Large intestine (tissue), 3 donors: ENCODE measurements around the gene BCL2L2. TPM values are rescaled to one million over a fixed set of nuclear protein-coding genes. Genes with fewer than 3 reads are reported as not detected.
A peak's percentile ranks its signal among the peaks of the same experiment; 100 is the strongest.

ENCODE experiments used
- DNase-seq, 2 donors: peaks; one replicate each; pipeline versions ENCODE4 v3.0.0 to v3.0.0-alpha.2; 2013
- H3K27ac ChIP-seq: one replicate; pipeline ENCODE4 v1.5.1; 2013; ENCODE audit warnings: low read length
- H3K27me3 ChIP-seq: 2 replicates; pipeline ENCODE4 v1.6.1; 2013; ENCODE audit warnings: low read length; ENCODE audit not compliant: control insufficient read depth, insufficient read depth
- H3K36me3 ChIP-seq: 2 replicates; pipeline ENCODE4 v1.6.1; 2013; ENCODE audit warnings: low read length; ENCODE audit not compliant: control insufficient read depth, insufficient read depth
- H3K4me1 ChIP-seq: one replicate; pipeline ENCODE4 v1.6.1; 2013; ENCODE audit warnings: low read length; ENCODE audit not compliant: control insufficient read depth, insufficient read depth
- H3K4me3 ChIP-seq: one replicate; pipeline ENCODE4 v1.5.1; 2013; ENCODE audit warnings: low read length
- H3K9me3 ChIP-seq: one replicate; pipeline ENCODE4 v1.6.1; 2013; ENCODE audit warnings: mild to moderate bottlenecking, low read depth, low read length, moderate library complexity; ENCODE audit not compliant: control insufficient read depth
- WGBS: methylation state at CpG from one replicate; pipeline ENCODE4 v1.1.5; 2013; ENCODE audit warnings: low lambda C conversion rate; ENCODE audit not compliant: insufficient coverage; 5-methylcytosine and 5-hydroxymethylcytosine counted together
- polyA plus RNA-seq: library from polyadenylated mRNA; unstranded; fragments of 120-200 nt; gene quantifications from one replicate; pipeline ENCODE4 v1.2.1, GENCODE V29; 2013

Gene BCL2L2
- polyA plus RNA-seq, 1 donor = 53.8 TPM

GRCh38 chr14:23356662-23357061 is 50.0 kb downstream of the BCL2L2 start:
- no CpG with 5 or more reads among the region's 4 CpGs for WGBS
- Histone ChIP-seq H3K9me3 (no peaks in the 10 kb centered on the region), H3K4me1 (peaks cover 6% of the 10 kb centered on the region), H3K27ac (no peak overlapping the region), H3K4me3 (no peak overlapping the region), H3K36me3 (peaks cover 14% of the 10 kb centered on the region), H3K27me3 (peaks cover 15% of the 10 kb centered on the region)
- DNase-seq = no peak

GRCh38 chr14:23357261-23357660 is 50.6 kb downstream of the BCL2L2 start:
- H3K36me3 ChIP-seq = peaks cover 14% of the 10 kb centered on the region
- peaks cover 11% of the 10 kb centered on the region for H3K27me3 ChIP-seq
- DNase-seq = no peak
- peaks cover 6% of the 10 kb centered on the region for H3K4me1 ChIP-seq
- no peak overlapping the region for H3K27ac ChIP-seq
- H3K4me3 ChIP-seq = no peak overlapping the region
- no peaks in the 10 kb centered on the region for H3K9me3 ChIP-seq
- WGBS = no CpG with 5 or more reads among the region's 8 CpGs

GRCh38 chr14:23358042-23358441 is 51.4 kb downstream of the BCL2L2 start:
- Histone ChIP-seq H3K27ac (no peak overlapping the region), H3K4me3 (no peak overlapping the region), H3K4me1 (peaks cover 3% of the 10 kb centered on the region), H3K9me3 (no peaks in the 10 kb centered on the region), H3K36me3 (peaks cover 14% of the 10 kb centered on the region), H3K27me3 (peaks cover 11% of the 10 kb centered on the region)
- DNase-seq = no peak
- no CpG with 5 or more reads among the region's 3 CpGs for WGBS

- H3K27ac ChIP-seq = no peak overlapping the region
- no peaks in the 10 kb centered on the region for H3K9me3 ChIP-seq
- WGBS = 88% methylated on average over 2 of the region's 12 CpGs
- H3K36me3 ChIP-seq = peaks cover 16% of the 10 kb centered on the region
- no peaks in the 10 kb centered on the region for H3K4me1 ChIP-seq
- no peak overlapping the region for H3K4me3 ChIP-seq
- no peak for DNase-seq
- peaks cover 6% of the 10 kb centered on the region for H3K27me3 ChIP-seq
Measured at GRCh38 chr14:23358553-23359166, 52.0 kb downstream of the BCL2L2 start.

GRCh38 chr14:23359167-23359626 is 52.6 kb downstream of the BCL2L2 start:
- no peak for DNase-seq
- peaks cover 4% of the 10 kb centered on the region for H3K4me1 ChIP-seq
- H3K9me3 ChIP-seq = no peaks in the 10 kb centered on the region
- WGBS = no CpG with 5 or more reads among the region's 11 CpGs
- H3K27me3 ChIP-seq = peaks cover 5% of the 10 kb centered on the region
- no peak overlapping the region for H3K4me3 ChIP-seq
- peaks cover 16% of the 10 kb centered on the region for H3K36me3 ChIP-seq
- H3K27ac ChIP-seq = no peak overlapping the region

- H3K27me3 ChIP-seq = peaks cover 9% of the 10 kb centered on the region
- no peak for DNase-seq
- H3K4me3 ChIP-seq = no peak overlapping the region
- H3K9me3 ChIP-seq = no peaks in the 10 kb centered on the region
- peaks cover 6% of the 10 kb centered on the region for H3K4me1 ChIP-seq
- H3K36me3 ChIP-seq = peaks cover 16% of the 10 kb centered on the region
- WGBS = no CpG with 5 or more reads among the region's 22 CpGs
- no peak overlapping the region for H3K27ac ChIP-seq
Measured at GRCh38 chr14:23359722-23360447, 53.3 kb downstream of the BCL2L2 start.

- no peak for DNase-seq
- H3K4me1 ChIP-seq = peaks cover 6% of the 10 kb centered on the region
- peaks cover 16% of the 10 kb centered on the region for H3K36me3 ChIP-seq
- no peak overlapping the region for H3K27ac ChIP-seq
- no peak overlapping the region for H3K4me3 ChIP-seq
- WGBS = no CpG with 5 or more reads among the region's 11 CpGs
- peaks cover 11% of the 10 kb centered on the region for H3K27me3 ChIP-seq
- H3K9me3 ChIP-seq = no peaks in the 10 kb centered on the region
Measured at GRCh38 chr14:23360496-23360895, 53.9 kb downstream of the BCL2L2 start.

GRCh38 chr14:23361320-23361719 is 54.7 kb downstream of the BCL2L2 start:
- DNase-seq = peak in 1 of 2 donors; percentile 20
- Histone ChIP-seq H3K36me3 (peaks cover 16% of the 10 kb centered on the region), H3K27ac (no peak overlapping the region), H3K27me3 (peaks cover 11% of the 10 kb centered on the region), H3K9me3 (no peaks in the 10 kb centered on the region), H3K4me3 (no peak overlapping the region), H3K4me1 (peaks cover 6% of the 10 kb centered on the region)

Other genes with a start within 250 kb of the BCL2L2 start
- gene CDH24, start 249.3 kb upstream of the BCL2L2 start, polyA plus RNA-seq = 10.5 TPM
- 225 TPM for gene ACIN1, start 211.7 kb upstream of the BCL2L2 start, polyA plus RNA-seq
- gene C14orf119, start 211.3 kb upstream of the BCL2L2 start, polyA plus RNA-seq = 60.9 TPM
- gene CIROP, start 201.8 kb upstream of the BCL2L2 start, polyA plus RNA-seq = 0.01 TPM
- 0.07 TPM for gene CEBPE, start 187.6 kb upstream of the BCL2L2 start, polyA plus RNA-seq
- gene SLC7A8, start 123.2 kb upstream of the BCL2L2 start, polyA plus RNA-seq = 94.4 TPM
- gene RNF212B, start 68.9 kb upstream of the BCL2L2 start, polyA plus RNA-seq = 0.34 TPM
- gene HOMEZ, start 20.7 kb upstream of the BCL2L2 start, polyA plus RNA-seq = 15.7 TPM
- gene PPP1R3E, start 4.0 kb upstream of the BCL2L2 start, polyA plus RNA-seq = 27.3 TPM
- gene PABPN1, start 14.6 kb downstream of the BCL2L2 start, polyA plus RNA-seq = 199 TPM
- gene SLC22A17, start 46.1 kb downstream of the BCL2L2 start, polyA plus RNA-seq = 46.9 TPM
- 19.0 TPM for gene EFS, start 58.3 kb downstream of the BCL2L2 start, polyA plus RNA-seq
- not detected for gene IL25, start 66.0 kb downstream of the BCL2L2 start, polyA plus RNA-seq
- gene CMTM5, start 70.2 kb downstream of the BCL2L2 start, polyA plus RNA-seq = 3.4 TPM
- 0.03 TPM for gene MYH6, start 101.4 kb downstream of the BCL2L2 start, polyA plus RNA-seq
- gene MYH7, start 128.8 kb downstream of the BCL2L2 start, polyA plus RNA-seq = 0.91 TPM
- gene NGDN, start 162.9 kb downstream of the BCL2L2 start, polyA plus RNA-seq = 48.3 TPM
- 4.1 TPM for gene ZFHX2, start 244.9 kb downstream of the BCL2L2 start, polyA plus RNA-seq
- 34.8 TPM for gene THTPA, start 249.4 kb downstream of the BCL2L2 start, polyA plus RNA-seq